GM04503 (cell line): ENCODE measurements around the gene SPATA31E1.
"Not testable (repeated sequence)": the region's sequence is repeated elsewhere in the genome, so short reads cannot be mapped to it uniquely, and the experiment has no call there.

ENCODE experiments used
- DNase-seq: peaks from one replicate; pipeline ENCODE4 v3.0.0-alpha.2; 2012; ENCODE audit warnings: low read depth

SPATA31E1 gene

GRCh38 chr9:87934444-87934843 is 51.8 kb downstream of the SPATA31E1 start:
- DNase-seq, result not testable (repeated sequence)

- DNase-seq, result not testable (repeated sequence)
These were observed 54.7 kb downstream of the SPATA31E1 start for GRCh38 chr9:87937352-87937751.

GRCh38 chr9:87937918-87938317 is 55.2 kb downstream of the SPATA31E1 start:
- not testable (repeated sequence) for DNase-seq

GRCh38 chr9:87938336-87938735 is 55.7 kb downstream of the SPATA31E1 start:
- not testable (repeated sequence) for DNase-seq
